Astrocyte (in vitro differentiated cells and primary cell): ENCODE data around the gene CTBP2.

Source experiments
- EZH2 ChIP-seq: IDR thresholded peaks from 2 replicates; pipeline ENCODE4 v1.6.1; 2012; ENCODE audit warnings: mild to moderate bottlenecking, low read length, inconsistent platforms; ENCODE audit not compliant: insufficient read depth
- TF ChIP-seq, protein P1 (sequence below): IDR thresholded peaks from 2 replicates; pipeline ENCODE4 v1.5.1; 2011; ENCODE audit warnings: low read depth, mild to moderate bottlenecking, inconsistent platforms, low read length, moderate library complexity; ENCODE audit not compliant: insufficient read depth

DNA sequence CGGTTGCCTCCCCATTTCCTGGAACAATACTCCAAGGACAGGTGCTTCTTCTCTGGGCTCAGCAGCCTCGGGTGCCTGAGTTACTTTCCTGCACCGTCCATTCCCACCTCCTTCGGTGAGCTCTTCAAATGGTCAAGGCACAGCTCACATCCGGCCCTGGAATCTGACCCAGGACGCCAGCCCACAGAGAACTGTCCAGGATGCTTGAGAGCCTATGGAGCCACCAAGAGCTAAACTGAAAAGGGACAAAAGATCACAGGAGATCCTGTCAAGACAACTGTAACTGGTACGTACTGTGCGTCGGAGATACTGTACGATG lies 72.5 kb downstream of the CTBP2 start:
- TF ChIP-seq EZH2: no peak
- TF ChIP-seq, protein P1, sequence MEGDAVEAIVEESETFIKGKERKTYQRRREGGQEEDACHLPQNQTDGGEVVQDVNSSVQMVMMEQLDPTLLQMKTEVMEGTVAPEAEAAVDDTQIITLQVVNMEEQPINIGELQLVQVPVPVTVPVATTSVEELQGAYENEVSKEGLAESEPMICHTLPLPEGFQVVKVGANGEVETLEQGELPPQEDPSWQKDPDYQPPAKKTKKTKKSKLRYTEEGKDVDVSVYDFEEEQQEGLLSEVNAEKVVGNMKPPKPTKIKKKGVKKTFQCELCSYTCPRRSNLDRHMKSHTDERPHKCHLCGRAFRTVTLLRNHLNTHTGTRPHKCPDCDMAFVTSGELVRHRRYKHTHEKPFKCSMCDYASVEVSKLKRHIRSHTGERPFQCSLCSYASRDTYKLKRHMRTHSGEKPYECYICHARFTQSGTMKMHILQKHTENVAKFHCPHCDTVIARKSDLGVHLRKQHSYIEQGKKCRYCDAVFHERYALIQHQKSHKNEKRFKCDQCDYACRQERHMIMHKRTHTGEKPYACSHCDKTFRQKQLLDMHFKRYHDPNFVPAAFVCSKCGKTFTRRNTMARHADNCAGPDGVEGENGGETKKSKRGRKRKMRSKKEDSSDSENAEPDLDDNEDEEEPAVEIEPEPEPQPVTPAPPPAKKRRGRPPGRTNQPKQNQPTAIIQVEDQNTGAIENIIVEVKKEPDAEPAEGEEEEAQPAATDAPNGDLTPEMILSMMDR: no peak
